ENCODE results near the gene MYCBP. TPM values are rescaled to one million over a fixed set of nuclear protein-coding genes. Genes with fewer than 3 reads are reported as not detected.
"Not testable (repeated sequence)": the region's sequence is repeated elsewhere in the genome, so short reads cannot be mapped to it uniquely, and the experiment has no call there.

MYCBP gene
- 10 to 100 TPM; 23.6 to 42.9 TPM for total RNA-seq

DNA sequence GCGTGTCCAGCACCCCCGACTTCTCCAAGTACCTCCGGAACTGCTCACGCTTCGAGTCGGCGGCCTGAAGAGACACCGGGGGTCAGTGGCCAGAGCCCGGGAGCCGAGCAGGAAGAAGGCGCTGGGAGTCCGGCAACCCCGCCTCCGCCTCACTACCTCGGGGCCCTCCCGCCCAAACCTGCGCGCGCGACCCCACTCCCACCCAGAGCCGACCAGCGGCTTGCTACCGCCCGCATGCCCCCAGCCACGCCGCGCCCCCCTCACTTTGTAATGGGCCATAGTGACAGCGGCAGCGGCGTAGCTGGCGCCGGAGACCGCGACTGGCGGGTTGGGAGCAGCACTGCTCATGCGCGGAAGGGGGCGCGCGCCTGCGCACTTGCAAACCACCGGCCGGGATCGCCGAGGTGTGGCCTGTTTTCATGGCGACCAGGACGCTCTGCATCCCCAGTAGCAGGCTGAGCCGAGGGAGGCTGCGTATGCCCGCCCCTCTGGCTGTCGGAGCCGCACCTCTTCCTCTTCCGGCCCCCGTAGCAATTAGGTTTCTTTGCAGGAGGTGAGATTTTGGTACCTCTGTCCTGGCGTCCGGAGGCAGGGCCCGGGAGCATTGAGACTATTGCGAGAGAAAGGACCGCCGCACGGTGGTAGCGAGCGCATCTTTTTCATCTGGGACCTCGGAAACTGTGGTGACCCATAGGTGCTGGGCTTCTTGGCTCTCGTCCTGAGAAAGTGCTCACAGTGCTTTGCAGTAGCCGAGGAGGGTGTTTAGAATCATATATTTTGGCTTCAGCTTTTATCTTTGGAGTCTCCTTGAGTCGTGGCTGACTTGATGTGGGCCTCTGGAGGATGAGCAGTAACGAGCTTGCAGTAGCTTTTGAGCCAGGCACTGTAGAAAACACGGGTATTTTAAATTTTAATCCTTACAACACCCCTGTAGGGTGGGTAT lies at the start of gene MYCBP:
Gene MYCBP (minus strand): TSS at position 322 of the 943 bp plus-strand sequence. CDS start 43 bp downstream, at position 279.
- Mint-ChIP-seq H3K36me3 (peaks cover 0 to 5% of the 10 kb centered on the region in 2 donors), H3K9me3 (no peaks in the 10 kb centered on the region), H3K27ac (peak within 1 kb of the TSS; percentile 50 to 87)
- peak; percentile 97 to 98 for DNase-seq (ENCODE audit: low spot score in 2 of 2)
- ATAC-seq, result peak; percentile 100

DNA sequence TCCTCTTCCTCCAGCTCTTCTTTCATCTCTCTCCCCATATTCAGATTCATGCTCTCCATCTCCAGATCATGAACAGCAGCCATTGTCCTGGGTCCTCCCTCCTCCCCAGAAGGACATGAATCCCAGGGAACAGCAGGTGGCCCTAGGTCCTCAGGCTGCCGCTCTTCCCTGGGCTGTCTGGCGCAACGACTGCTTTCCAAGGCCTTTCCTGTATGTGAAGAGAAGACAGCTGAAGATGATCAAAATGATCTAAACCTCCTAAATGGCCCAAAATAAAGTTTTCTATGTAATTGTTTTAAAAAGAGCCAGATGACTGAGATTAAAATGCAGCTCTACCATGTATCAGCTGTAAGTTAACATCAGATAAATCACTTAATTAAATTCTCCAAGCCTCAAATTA lies 46.0 kb upstream of the MYCBP start:
- ATAC-seq, result no peak
- Mint-ChIP-seq H3K9me3 (no peaks in the 10 kb centered on the region), H3K36me3 (no peaks in the 10 kb centered on the region), H3K27ac (peak overlapping the region in 1 of 2 donors; percentile 17)
- DNase-seq (ENCODE audit: low spot score in 2 of 2), result no peak

DNA sequence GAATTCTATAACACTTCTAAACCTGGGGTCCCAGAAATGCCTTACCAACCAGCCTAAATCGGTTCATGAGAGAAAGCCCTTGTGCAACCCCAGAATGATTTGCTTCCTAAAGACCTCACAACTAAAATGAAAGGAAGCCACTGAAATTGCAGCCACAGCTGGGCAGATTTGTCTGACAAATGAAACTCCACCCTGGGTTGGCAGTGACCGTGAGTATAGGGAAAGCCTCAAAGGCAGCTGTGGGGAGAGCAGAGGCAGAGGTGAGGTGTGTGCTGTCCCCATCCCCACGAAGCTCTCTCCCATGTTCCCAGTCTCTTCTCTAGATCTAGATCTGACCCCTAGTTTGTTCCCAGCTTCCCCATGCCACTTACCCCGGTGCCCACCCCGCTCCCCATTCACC lies 45.4 kb upstream of the MYCBP start:
- no peaks in the 10 kb centered on the region for H3K9me3 Mint-ChIP-seq
- H3K36me3 Mint-ChIP-seq, result no peaks in the 10 kb centered on the region
- DNase-seq (ENCODE audit: low spot score in 2 of 2) (no peak), ATAC-seq (no peak)
- H3K27ac Mint-ChIP-seq, result peak overlapping the region in 1 of 2 donors; percentile 17

DNA sequence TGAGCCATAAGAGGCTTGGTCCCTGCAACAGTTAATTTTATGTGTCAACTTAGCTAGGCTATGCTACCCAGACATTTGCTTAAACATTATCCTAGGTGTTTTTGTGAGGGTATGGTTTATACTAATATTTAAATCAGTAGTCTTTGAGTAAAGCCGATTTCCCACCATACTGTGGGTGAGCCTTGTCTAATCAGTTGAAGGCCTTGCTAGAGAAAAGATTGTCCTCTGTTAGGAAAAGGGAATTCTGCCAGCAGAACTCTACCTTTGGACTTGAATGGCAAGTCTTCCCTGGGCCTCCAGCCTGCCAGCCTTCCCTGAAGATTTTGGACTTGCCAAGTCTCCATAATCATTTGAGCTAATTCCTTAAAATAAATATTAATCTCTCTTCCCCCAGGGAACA lies 44.6 kb upstream of the MYCBP start:
- DNase-seq (ENCODE audit: low spot score in 2 of 2) (no peak), ATAC-seq (no peak)
- no peaks in the 10 kb centered on the region for H3K36me3 Mint-ChIP-seq
- no peaks in the 10 kb centered on the region for H3K9me3 Mint-ChIP-seq
- no peak overlapping the region for H3K27ac Mint-ChIP-seq

GRCh38 chr1:38917337-38917736 lies 44.2 kb upstream of the MYCBP start:
- Mint-ChIP-seq H3K9me3 (no peaks in the 10 kb centered on the region), H3K27ac (no peak overlapping the region), H3K36me3 (no peaks in the 10 kb centered on the region)
- no peak for DNase-seq (ENCODE audit: low spot score in 2 of 2)
- no peak for ATAC-seq

- no peak for DNase-seq (ENCODE audit: low spot score in 2 of 2)
- peak in 1 of 2 donors; percentile 69 for ATAC-seq
- H3K9me3 Mint-ChIP-seq, result no peaks in the 10 kb centered on the region
Measured at GRCh38 chr1:38915352-38915948, 42.3 kb upstream of the MYCBP start.

DNA sequence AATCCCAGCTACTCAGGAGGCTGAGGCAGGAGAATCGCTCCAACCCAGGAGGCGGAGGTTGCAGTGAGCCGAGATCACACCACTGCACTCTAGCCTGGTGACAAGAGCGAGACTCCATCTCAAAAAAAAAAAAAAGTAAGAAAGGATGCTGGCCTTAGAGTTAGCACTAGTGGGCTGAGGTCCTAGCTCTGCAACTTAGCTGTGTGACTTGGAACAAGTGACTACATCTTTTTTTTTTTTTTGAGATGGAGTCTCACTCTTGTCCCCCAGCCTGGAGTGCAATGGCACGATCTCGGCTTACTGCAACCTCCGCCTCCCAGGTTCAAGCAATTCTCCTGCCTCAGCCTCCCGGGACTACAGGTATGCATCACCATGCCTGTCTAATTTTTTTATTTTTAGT lies 41.8 kb upstream of the MYCBP start:
- not testable (repeated sequence) for H3K9me3 Mint-ChIP-seq; H3K27ac Mint-ChIP-seq; H3K36me3 Mint-ChIP-seq; ATAC-seq; DNase-seq (ENCODE audit: low spot score in 2 of 2)

More at GRCh38 chr1:38915352-38915948, 42.3 kb upstream of the MYCBP start:
- Mint-ChIP-seq H3K27ac (no peak overlapping the region), H3K36me3 (no peaks in the 10 kb centered on the region)

DNA sequence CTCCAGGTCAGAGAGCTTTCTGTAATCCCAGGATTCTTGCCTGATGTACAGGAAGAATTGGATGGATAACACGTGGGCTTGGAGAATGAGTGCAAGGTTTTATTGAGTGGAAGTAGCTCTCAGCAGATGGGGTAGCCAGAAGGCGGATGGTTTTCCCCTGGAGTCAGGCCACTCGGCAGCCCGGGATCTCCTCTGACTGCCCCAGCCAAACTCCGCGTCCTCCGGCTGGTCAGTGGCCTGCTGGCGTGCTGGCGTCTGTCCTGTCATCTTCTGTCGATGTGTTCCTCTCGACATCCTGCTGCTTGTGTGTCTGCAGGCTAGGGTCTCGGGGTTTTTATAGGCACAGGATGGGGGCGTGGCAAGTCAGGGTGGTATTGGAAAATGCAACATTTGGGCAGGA lies 35.7 kb upstream of the MYCBP start:
- ATAC-seq (no peak), DNase-seq (ENCODE audit: low spot score in 2 of 2) (no peak)
- no peak overlapping the region for H3K27ac Mint-ChIP-seq
- peaks cover 0 to 6% of the 10 kb centered on the region in 2 donors for H3K36me3 Mint-ChIP-seq
- peaks cover 0 to 4% of the 10 kb centered on the region in 2 donors for H3K9me3 Mint-ChIP-seq

GRCh38 chr1:38905985-38906384 lies 32.8 kb upstream of the MYCBP start:
- Mint-ChIP-seq H3K27ac (no peak overlapping the region), H3K36me3 (peaks cover 0 to 6% of the 10 kb centered on the region in 2 donors), H3K9me3 (peaks cover 0 to 4% of the 10 kb centered on the region in 2 donors)
- ATAC-seq (no peak), DNase-seq (ENCODE audit: low spot score in 2 of 2) (no peak)

DNA sequence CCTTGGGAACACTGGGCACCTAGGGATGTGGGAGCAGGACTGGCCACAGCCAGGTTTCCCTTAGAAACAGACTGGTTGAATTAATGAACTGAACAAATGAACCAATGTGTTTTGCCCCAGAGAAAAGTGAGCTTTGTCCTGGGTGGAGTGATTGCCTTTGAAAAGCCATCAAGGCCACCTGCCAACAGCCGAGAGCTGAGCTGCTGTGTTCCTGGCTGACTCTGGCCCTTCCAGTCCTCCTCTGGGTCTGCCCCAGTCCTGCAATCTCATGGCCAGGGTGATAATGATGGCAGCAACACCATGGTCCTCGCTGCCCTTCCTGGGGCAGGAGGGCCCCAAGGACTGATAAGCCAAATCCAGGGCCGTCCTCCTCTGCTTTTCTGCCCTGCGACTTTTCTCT lies 26.4 kb upstream of the MYCBP start:
- DNase-seq (ENCODE audit: low spot score in 2 of 2) (no peak), ATAC-seq (no peak)
- H3K27ac Mint-ChIP-seq, result no peak overlapping the region
- no peaks in the 10 kb centered on the region for H3K36me3 Mint-ChIP-seq
- no peaks in the 10 kb centered on the region for H3K9me3 Mint-ChIP-seq

DNA sequence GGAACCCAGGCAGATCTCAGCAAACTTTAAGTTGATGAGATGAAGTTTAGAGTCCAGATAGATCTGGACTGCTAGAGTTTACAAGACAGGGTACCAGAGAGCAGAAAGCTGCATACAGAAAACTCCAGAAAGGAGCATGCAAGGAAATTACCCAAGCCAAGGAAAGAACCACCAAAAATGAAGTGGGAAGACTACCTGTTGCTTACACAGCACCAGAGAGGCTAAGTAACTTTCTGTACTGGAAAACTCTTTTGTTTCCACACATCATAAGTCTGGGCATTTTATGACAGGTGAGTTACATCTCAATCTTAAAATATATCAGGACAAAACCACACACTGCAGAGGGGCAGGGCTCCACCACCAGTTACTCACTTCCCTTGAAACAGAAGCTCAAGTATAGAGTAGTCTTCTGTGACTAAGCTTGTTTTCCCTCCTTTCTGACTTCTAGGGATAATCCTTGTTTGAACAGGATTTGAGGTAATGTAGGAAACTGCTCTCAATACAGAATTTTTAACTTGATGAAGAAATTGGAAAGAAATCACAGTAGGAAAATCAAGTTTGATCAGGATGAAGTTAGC lies 25.6 kb upstream of the MYCBP start:
- no peaks in the 10 kb centered on the region for H3K36me3 Mint-ChIP-seq
- peak in 1 of 2 donors; percentile 31 for ATAC-seq
- H3K27ac Mint-ChIP-seq, result no peak overlapping the region
- no peaks in the 10 kb centered on the region for H3K9me3 Mint-ChIP-seq
- no peak for DNase-seq (ENCODE audit: low spot score in 2 of 2)

DNA sequence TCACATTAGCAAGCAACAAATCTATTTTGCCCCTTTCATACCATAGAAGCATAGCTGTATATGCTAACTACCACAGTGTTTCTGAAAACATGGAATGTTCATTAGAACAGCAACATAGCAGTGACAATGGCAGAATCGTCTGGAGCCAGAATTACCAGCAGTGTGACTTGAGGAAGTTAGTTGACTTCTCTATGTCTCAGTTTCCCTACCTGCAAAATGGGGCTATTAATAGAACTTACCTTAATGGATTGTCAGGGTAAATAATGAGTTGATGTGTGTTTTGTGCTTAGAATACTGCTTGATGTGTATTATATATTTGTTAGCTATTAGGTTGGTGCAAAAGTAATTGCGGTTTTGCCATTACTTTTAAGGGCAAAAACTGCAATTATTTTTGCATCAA lies 23.0 kb upstream of the MYCBP start:
- ATAC-seq (no peak), DNase-seq (ENCODE audit: low spot score in 2 of 2) (no peak)
- no peaks in the 10 kb centered on the region for H3K36me3 Mint-ChIP-seq
- H3K9me3 Mint-ChIP-seq, result no peaks in the 10 kb centered on the region
- no peak overlapping the region for H3K27ac Mint-ChIP-seq

- H3K27ac Mint-ChIP-seq, result no peak overlapping the region
- H3K9me3 Mint-ChIP-seq, result no peaks in the 10 kb centered on the region
- H3K36me3 Mint-ChIP-seq, result no peaks in the 10 kb centered on the region
- DNase-seq (ENCODE audit: low spot score in 2 of 2), result no peak
- ATAC-seq, result no peak
Measured at GRCh38 chr1:38892976-38893375, 19.8 kb upstream of the MYCBP start.

- Mint-ChIP-seq H3K27ac (peak overlapping the region in 1 of 2 donors; percentile 5), H3K36me3 (no peaks in the 10 kb centered on the region), H3K9me3 (no peaks in the 10 kb centered on the region)
- no peak for ATAC-seq
- DNase-seq (ENCODE audit: low spot score in 2 of 2), result no peak
Measured at GRCh38 chr1:38891753-38892152, 18.6 kb upstream of the MYCBP start.

DNA sequence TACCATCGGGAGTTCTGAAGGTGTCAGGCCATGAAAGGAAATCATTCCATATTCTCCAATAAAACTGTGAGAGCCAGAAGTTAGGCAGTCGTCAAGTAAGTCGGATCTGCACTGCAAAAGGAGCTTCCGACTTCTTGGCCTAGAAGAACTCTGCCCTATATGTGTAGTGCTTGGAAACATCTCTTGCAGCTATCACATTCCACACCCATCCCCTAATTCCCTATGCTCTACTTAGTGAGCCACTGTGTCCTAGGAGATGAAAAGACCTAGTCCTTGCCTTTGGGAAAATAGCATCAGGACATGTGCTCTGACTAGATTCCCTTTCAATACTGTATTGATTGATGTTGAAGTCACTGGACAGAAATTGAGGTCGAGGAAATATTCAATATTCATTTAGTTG lies 16.4 kb upstream of the MYCBP start:
- no peaks in the 10 kb centered on the region for H3K36me3 Mint-ChIP-seq
- DNase-seq (ENCODE audit: low spot score in 2 of 2), result no peak
- no peak overlapping the region for H3K27ac Mint-ChIP-seq
- H3K9me3 Mint-ChIP-seq, result no peaks in the 10 kb centered on the region
- ATAC-seq, result no peak

DNA sequence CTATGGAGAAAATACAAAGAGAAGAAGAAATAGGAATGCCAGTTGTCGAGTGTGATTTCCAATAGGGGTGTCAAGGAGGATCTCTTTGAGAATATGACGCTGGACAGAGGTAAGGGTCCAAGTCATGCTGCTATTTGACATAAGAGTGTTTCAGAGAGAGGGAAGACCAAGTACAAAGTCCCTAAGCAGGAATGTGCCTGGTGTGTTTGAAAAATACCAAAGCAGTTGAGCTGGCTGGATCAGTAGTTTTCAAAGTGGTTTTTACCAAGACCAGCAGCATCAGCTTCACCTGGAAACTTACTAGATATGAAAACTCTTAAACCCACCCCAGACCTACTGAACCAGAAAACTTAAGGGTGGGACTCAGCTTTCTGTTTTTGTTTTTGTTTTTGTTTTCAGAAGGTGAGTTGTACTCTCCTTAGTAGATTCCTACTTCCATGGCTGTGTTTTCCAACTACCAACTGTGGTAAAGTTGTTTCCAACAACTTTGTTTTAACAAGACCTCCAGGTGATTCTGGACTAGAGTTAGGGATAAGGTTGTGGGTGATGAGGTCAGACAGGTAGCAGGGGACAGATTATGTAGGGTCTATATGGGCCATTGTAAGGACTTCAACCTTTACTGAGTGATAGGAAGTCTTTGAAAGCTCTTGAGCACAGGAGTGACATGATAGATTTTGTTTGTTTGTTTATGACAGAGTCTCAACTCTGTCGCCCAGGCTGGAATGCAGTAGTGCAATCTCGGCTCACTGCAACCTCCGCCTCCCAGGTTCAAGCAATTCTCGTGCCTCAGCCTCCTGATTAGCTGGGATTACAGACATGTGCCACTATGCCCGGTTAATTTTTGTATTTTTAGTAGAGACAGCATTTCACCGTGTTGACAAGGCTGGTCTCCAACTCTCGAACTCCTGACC lies 15.5 kb upstream of the MYCBP start:
- H3K36me3 Mint-ChIP-seq, result no peaks in the 10 kb centered on the region
- no peaks in the 10 kb centered on the region for H3K9me3 Mint-ChIP-seq
- H3K27ac Mint-ChIP-seq, result no peak overlapping the region
- ATAC-seq (no peak), DNase-seq (ENCODE audit: low spot score in 2 of 2) (no peak)

Measured in activated naive CD4-positive, alpha-beta T cell treated with anti-CD3 and anti-CD28 coated beads, Interleukin-2, amount 50 U/mL, for 72 hours (primary cell).